Endothelial cell of umbilical vein (primary cell): ENCODE results near the gene FBXO27. TPM values are rescaled to one million over a fixed set of nuclear protein-coding genes. Genes with fewer than 3 reads are reported as not detected.

Source experiments
- BruUV-seq: library from RNA; stranded (reverse); fragments of 400-500 nt; replicated peaks from 2 replicates; lab custom pipeline; 2021; lab: Mats Ljungman, UMichigan
- CTCF ChIA-PET: fragments of 300-600, 350-600 bp; sonication (Branson Sonifier 250); formaldehyde crosslinking; loops from one replicate; lab custom pipeline; 2021; ENCODE audit warnings: antibody characterized with exemption, inconsistent platforms; lab: Charles Lee
- POLR2A ChIA-PET: fragments of 300-600, 350-600 bp; sonication (Branson Sonifier 250); formaldehyde crosslinking; loops from one replicate; lab custom pipeline; 2021; ENCODE audit warnings: antibody characterized with exemption, inconsistent platforms; lab: Charles Lee
- DNase-seq: peaks from one replicate; pipeline ENCODE4 v3.0.0-alpha.2; 2011; ENCODE audit warnings: low read depth, low spot score
- FAIRE-seq: peaks from 2 replicates; lab custom pipeline; 2011; peaks lifted over from hg19 to GRCh38; lab: Jason Lieb, UNC
- H2AFZ ChIP-seq: 2 replicates; pipeline ENCODE4 v1.6.0; 2012; ENCODE audit warnings: low read depth, low read length, control low read depth, inconsistent platforms
- H3K27ac ChIP-seq: 2 replicates; pipeline ENCODE4 v1.5.1; 2011; ENCODE audit warnings: low read depth, mild to moderate bottlenecking, control low read depth, low read length, moderate library complexity; ENCODE audit not compliant: insufficient read depth
- H3K27me3 ChIP-seq, 2 experiments: 2 replicates each; pipeline versions ENCODE4 v1.6.0 to v1.6.1; 2011; ENCODE audit warnings: low read length in 2 of 2, mixed read lengths in 1 of 2; ENCODE audit not compliant: control insufficient read depth in 2 of 2, insufficient read depth in 2 of 2
- H3K36me3 ChIP-seq, 2 experiments: 2 replicates in 1 of 2; 3 replicates in 1 of 2; pipeline ENCODE4 v1.5.1; 2011; ENCODE audit warnings: low read length in 2 of 2, mild to moderate bottlenecking in 1 of 2, moderate library complexity in 1 of 2; ENCODE audit not compliant: control insufficient read depth in 2 of 2, insufficient read depth in 2 of 2; ENCODE audit errors: extremely low read depth in 1 of 2
- H3K4me1 ChIP-seq: 3 replicates; pipeline ENCODE4 v1.5.1; 2011; ENCODE audit warnings: mild to moderate bottlenecking, low read length; ENCODE audit not compliant: control insufficient read depth, insufficient read depth; ENCODE audit errors: extremely low read depth
- H3K4me2 ChIP-seq: 2 replicates; pipeline ENCODE4 v1.6.1; 2011; ENCODE audit warnings: low read length, control low read depth, mixed read lengths; ENCODE audit not compliant: insufficient read depth
- H3K4me3 ChIP-seq, 3 experiments: fragments of 200-600 bp in 1 of 3; sonication (generic), shearing (Covaris generic) in 1 of 3; replicated peaks in 1 of 3; 2 replicates each; pipeline ENCODE4 v1.5.1; 2011 to 2016; ENCODE audit warnings: control low read depth in 3 of 3, low read length in 3 of 3, mild to moderate bottlenecking in 2 of 3, inconsistent platforms in 1 of 3, low read depth in 1 of 3, moderate library complexity in 1 of 3; ENCODE audit not compliant: insufficient read depth in 1 of 3
- H3K79me2 ChIP-seq: 2 replicates; pipeline ENCODE4 v1.6.0; 2012; ENCODE audit warnings: low read length, inconsistent platforms; ENCODE audit not compliant: control insufficient read depth, insufficient read depth
- H3K9ac ChIP-seq: replicated peaks from 2 replicates; pipeline ENCODE3; 2011; ENCODE audit warnings: low read length, control low read depth; ENCODE audit not compliant: insufficient read depth; ENCODE audit errors: extremely low read depth
- H3K9me1 ChIP-seq: replicated peaks from 3 replicates; pipeline ENCODE4 v1.6.0; 2011; ENCODE audit warnings: mild to moderate bottlenecking, low read length; ENCODE audit not compliant: control insufficient read depth, insufficient read depth; ENCODE audit errors: extremely low read depth
- H3K9me3 ChIP-seq: replicated peaks from 2 replicates; pipeline ENCODE4 v1.5.1; 2012; ENCODE audit warnings: low read length, inconsistent platforms; ENCODE audit not compliant: control insufficient read depth, insufficient read depth
- H4K20me1 ChIP-seq: replicated peaks from 2 replicates; pipeline ENCODE3; 2011; ENCODE audit warnings: mild to moderate bottlenecking, low read length; ENCODE audit not compliant: control insufficient read depth, insufficient read depth; ENCODE audit errors: extremely low read depth
- CTCF ChIP-seq, 2 donors: IDR thresholded peaks; 1 replicate in 1 of 2; 2 replicates in 1 of 2; pipeline ENCODE4 v1.5.1; 2011; ENCODE audit warnings: low read length in 2 of 2, mild to moderate bottlenecking in 2 of 2, moderate library complexity in 2 of 2, control low read depth in 1 of 2, inconsistent platforms in 1 of 2, low read depth in 1 of 2; ENCODE audit not compliant: insufficient read depth in 1 of 2; ENCODE audit errors: extremely low read depth in 1 of 2
- EZH2 ChIP-seq: IDR thresholded peaks from 2 replicates; pipeline ENCODE4 v1.6.1; 2012; ENCODE audit warnings: borderline replicate concordance, low read depth, mild to moderate bottlenecking, moderate library complexity, low read length, inconsistent platforms; ENCODE audit not compliant: severe bottlenecking
- FOS ChIP-seq: IDR thresholded peaks from 2 replicates; pipeline ENCODE4 v1.6.1; 2011; ENCODE audit warnings: mild to moderate bottlenecking, low read length, moderate library complexity, borderline replicate concordance; ENCODE audit not compliant: insufficient read depth
- GATA2 ChIP-seq: IDR thresholded peaks from 2 replicates; pipeline ENCODE4 v1.7.0; 2011; ENCODE audit warnings: low read depth, mild to moderate bottlenecking, moderate library complexity, mixed read lengths, low read length; ENCODE audit not compliant: insufficient read length, insufficient read depth
- JUN ChIP-seq: IDR thresholded peaks from 2 replicates; pipeline ENCODE4 v1.6.1; 2011; ENCODE audit warnings: borderline replicate concordance, low read depth; ENCODE audit not compliant: insufficient read length, insufficient read depth
- MYC ChIP-seq: IDR thresholded peaks from one replicate; pipeline ENCODE4 v1.6.1; 2011; ENCODE audit warnings: mild to moderate bottlenecking, low read depth, low read length
- POLR2A ChIP-seq: IDR thresholded peaks from 2 replicates; pipeline ENCODE4 v1.6.1; 2012; ENCODE audit warnings: low read depth, mild to moderate bottlenecking, control low read depth, low read length
- POLR2AphosphoS5 ChIP-seq: IDR thresholded peaks from 2 replicates; pipeline ENCODE4 v1.6.1; 2012; ENCODE audit warnings: low read depth, mild to moderate bottlenecking, control low read depth, low read length, moderate library complexity; ENCODE audit not compliant: insufficient read depth
- dilution Hi-C: fragments of 300-500 bp; cut with MboI; formaldehyde crosslinking; loops from one replicate; pipeline ENCODE4 v1.15.0; 2019; ENCODE audit warnings: low sequenced_read_pairs; ENCODE audit not compliant: extremely low pct_ligation_motif_present
- intact Hi-C: fragments of 100-400 bp; cut with micrococcal nuclease; formaldehyde crosslinking; loops from one replicate; pipeline ENCODE4 v1.10.0; 2022
- polyA plus RNA-seq, 4 experiments: library from polyadenylated mRNA; depleted of rRNA in 3 of 4; stranded (reverse) in 3 of 4; unstranded in 1 of 4; fragments of >200 nt; gene quantifications; 2 replicates each; pipeline versions ENCODE4 v1.2.1 to v1.2.3, GENCODE V29; 2011 to 2012; ENCODE audit warnings: missing spikeins in 1 of 4
- total RNA-seq: library from RNA; stranded (reverse); gene quantifications from 2 replicates; pipeline ENCODE4 v1.2.3, GENCODE V29; 2021
- TF ChIP-seq, protein P1 (sequence below): IDR thresholded peaks from 2 replicates; pipeline ENCODE4 v1.6.1; 2011; ENCODE audit not compliant: insufficient read depth, insufficient read length

Gene FBXO27
- total and polyA plus RNA-seq, 2 donors (not counting 3 experiments of a cell fraction or from before 2014, with no cell fraction given), result 3.5 to 4.2 TPM

DNA sequence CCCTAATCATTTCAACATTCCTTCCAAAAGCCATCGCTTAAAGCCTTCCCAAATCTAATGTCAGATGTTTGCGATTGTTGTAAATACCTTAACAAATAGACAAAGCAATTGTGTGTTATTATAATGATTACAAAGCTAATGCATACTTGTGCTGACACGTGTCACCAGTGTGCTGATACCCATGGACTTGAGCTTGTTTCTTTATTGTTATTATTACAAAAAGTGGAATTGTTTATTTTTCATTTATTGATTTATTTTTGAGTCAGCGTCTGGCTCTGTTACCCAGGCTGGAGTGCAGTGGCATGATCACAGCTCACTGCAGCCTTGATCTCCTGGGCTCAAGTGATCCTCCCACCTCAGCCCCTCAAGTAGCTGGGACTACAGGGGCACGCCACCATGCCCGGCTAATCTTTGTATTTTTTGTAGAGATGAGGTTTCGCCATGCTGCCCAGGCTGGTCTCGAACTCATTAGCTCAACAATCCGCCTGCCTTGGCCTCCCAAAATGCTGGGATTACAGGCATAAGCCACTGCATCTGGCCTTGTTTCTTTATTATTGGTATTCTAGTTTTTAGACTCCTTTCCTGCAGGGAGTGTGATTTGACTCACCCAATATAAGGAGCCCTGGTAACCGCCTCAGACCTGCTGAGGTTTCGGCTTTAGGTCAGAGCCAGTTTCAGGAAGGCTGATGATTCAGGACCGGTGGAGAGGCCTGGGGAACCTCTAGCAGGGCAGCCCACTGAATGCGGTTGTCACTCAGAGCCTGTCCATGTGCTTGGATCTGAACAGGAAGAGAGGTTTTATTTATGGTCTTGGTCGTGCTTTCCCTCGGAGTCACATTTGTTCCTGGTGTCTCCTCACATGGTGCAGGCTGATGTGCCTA is 54.7 kb downstream of the FBXO27 start:
- Histone ChIP-seq H3K4me2 (no peak overlapping the region), H3K9ac (no peak overlapping the region), H3K4me3 (no peak overlapping the region), H3K9me1 (no peaks in the 10 kb centered on the region), H2AFZ (peak overlapping the region; percentile 34), H3K36me3 (no peaks in the 10 kb centered on the region), H3K27ac (no peak overlapping the region), H3K9me3 (no peaks in the 10 kb centered on the region), H3K27me3 (no peaks in the 10 kb centered on the region), H3K79me2 (peaks cover 5% of the 10 kb centered on the region), H3K4me1 (peaks cover 14% of the 10 kb centered on the region), H4K20me1 (no peaks in the 10 kb centered on the region)
- DNase-seq (no peak), FAIRE-seq (no peak)
- dilution Hi-C loops (no loop called here), intact Hi-C loops (no loop called here)
- POLR2A ChIA-PET, result no interaction called here
- TF ChIP-seq FOS (no peak), POLR2A (no peak), GATA2 (no peak), MYC (no peak), JUN (no peak), EZH2 (no peak), CTCF (IDR thresholded peaks at IDR 0.05; ENCODE audit: extremely low read depth in 1 of 2, insufficient read depth in 1 of 2, low read depth in 1 of 2, low read length in 2 of 2) (no peak), POLR2AphosphoS5 (no peak)
- TF ChIP-seq, protein P1, sequence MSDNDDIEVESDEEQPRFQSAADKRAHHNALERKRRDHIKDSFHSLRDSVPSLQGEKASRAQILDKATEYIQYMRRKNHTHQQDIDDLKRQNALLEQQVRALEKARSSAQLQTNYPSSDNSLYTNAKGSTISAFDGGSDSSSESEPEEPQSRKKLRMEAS, result no peak
- CTCF ChIA-PET, result interaction anchor here (0.6 to 4.5 kb wide), 6 partner anchors 12 to 826 kb away, joined by 3 to 39 read pairs (median 4); no protein-coding TSS in a partner anchor
- no TSS peak for BruUV-seq
